Measurements from ENCODE around the gene ACSBG1.

Gene ACSBG1, protein sequence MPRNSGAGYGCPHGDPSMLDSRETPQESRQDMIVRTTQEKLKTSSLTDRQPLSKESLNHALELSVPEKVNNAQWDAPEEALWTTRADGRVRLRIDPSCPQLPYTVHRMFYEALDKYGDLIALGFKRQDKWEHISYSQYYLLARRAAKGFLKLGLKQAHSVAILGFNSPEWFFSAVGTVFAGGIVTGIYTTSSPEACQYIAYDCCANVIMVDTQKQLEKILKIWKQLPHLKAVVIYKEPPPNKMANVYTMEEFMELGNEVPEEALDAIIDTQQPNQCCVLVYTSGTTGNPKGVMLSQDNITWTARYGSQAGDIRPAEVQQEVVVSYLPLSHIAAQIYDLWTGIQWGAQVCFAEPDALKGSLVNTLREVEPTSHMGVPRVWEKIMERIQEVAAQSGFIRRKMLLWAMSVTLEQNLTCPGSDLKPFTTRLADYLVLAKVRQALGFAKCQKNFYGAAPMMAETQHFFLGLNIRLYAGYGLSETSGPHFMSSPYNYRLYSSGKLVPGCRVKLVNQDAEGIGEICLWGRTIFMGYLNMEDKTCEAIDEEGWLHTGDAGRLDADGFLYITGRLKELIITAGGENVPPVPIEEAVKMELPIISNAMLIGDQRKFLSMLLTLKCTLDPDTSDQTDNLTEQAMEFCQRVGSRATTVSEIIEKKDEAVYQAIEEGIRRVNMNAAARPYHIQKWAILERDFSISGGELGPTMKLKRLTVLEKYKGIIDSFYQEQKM

DNA sequence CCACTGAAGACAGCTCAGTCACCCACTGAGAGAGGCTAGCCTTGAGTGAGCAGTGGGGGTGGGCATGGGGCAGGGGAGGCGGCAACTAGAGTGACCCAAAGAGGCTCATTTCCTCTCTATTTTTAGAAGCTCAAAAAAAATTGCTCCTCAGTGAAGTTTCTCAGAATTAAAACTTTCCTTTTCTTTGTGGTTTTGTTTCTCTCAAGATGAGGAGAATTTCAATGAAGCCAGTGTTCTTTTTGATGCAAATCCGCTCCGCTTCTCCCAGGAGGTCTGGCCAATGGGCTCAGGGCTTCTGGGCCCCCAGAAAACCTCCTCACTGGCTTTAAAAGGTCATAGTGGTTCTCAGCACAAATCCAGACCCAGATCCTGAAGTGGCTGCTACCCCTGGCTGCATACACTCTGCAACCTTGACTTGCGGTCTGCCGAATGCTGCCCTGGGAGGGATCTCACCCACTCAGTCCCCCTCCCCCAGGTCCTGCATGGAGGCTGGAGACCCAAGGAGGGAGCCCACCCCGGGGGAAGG lies at the start of gene ACSBG1:
TSS of gene ACSBG1 (minus strand) at position 51 of the 526 bp plus-strand sequence. CDS start 64 bp downstream, outside the sequence.
- no peak within 1 kb of the TSS for H3K4me3 ChIP-seq (ENCODE audit: low read depth, low read length)
- no peak for DNase-seq (ENCODE audit: low read depth)
- TF ChIP-seq, protein P1, sequence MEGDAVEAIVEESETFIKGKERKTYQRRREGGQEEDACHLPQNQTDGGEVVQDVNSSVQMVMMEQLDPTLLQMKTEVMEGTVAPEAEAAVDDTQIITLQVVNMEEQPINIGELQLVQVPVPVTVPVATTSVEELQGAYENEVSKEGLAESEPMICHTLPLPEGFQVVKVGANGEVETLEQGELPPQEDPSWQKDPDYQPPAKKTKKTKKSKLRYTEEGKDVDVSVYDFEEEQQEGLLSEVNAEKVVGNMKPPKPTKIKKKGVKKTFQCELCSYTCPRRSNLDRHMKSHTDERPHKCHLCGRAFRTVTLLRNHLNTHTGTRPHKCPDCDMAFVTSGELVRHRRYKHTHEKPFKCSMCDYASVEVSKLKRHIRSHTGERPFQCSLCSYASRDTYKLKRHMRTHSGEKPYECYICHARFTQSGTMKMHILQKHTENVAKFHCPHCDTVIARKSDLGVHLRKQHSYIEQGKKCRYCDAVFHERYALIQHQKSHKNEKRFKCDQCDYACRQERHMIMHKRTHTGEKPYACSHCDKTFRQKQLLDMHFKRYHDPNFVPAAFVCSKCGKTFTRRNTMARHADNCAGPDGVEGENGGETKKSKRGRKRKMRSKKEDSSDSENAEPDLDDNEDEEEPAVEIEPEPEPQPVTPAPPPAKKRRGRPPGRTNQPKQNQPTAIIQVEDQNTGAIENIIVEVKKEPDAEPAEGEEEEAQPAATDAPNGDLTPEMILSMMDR (IDR thresholded peaks at IDR 0.05; ENCODE audit: low read depth, low read length, missing control alignments): no peak

DNA sequence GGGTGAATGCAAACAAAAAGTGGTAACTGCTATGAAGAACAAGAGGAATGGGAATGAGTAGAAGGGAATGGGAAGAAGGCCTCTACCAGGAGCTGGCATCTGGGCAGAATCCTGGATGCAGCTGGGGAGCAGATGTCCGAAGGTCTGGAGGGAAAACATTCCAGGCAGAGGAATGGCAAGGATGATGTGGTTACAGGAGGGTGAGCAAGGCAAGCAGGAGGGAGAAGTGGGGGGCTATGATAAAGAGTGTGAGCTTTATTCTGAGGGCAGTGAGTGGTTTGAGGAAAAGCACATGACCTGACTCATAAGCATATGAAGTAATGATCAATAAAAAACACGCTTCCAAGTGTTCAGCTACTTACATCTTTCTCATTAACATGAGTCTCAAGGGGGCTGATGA lies 48.0 kb upstream of the ACSBG1 start:
- H3K4me3 ChIP-seq (ENCODE audit: low read depth, low read length): no peak overlapping the region
- no peak for DNase-seq (ENCODE audit: low read depth)
- TF ChIP-seq, protein P1 (IDR thresholded peaks at IDR 0.05; ENCODE audit: low read depth, low read length, missing control alignments): no peak

DNA sequence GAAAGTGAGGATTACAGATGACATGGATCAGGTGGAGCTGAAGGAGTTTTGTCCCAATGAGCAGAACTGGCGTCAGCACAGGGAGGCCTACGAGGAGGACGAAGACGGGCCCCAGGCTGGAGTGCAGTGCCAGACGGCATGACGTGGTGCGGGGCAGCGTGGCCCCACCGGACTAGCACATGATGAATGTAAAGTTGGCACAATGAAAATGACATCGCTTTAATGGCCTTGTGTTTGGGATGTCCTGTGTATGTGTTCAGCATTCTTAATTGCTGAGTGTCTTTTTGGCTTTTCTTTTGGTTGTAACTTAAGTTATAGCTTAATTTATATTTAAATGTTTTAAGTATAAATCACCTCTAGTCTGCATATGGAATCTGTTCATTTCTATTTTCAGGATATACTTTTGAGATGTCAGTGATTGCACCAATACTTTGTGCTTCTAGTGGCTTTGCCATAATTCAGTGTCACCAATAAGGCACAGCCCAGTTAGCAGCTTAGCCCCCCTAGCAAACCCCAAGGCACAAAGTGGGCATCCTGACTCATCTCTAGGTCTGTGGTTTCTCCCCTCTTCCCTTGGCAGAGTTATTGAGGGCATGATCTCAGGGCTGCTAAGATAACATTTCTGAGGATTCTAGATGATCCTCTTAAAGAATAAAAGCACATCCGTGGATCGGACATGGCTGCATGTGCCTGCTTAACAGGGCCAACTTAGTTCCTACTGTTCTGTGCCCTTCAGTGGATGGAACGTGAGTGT lies 46.1 kb upstream of the ACSBG1 start:
- no peak overlapping the region for H3K4me3 ChIP-seq (ENCODE audit: low read depth, low read length)
- no peak for DNase-seq (ENCODE audit: low read depth)
- TF ChIP-seq, protein P1 (IDR thresholded peaks at IDR 0.05; ENCODE audit: low read depth, low read length, missing control alignments): no peak

DNA sequence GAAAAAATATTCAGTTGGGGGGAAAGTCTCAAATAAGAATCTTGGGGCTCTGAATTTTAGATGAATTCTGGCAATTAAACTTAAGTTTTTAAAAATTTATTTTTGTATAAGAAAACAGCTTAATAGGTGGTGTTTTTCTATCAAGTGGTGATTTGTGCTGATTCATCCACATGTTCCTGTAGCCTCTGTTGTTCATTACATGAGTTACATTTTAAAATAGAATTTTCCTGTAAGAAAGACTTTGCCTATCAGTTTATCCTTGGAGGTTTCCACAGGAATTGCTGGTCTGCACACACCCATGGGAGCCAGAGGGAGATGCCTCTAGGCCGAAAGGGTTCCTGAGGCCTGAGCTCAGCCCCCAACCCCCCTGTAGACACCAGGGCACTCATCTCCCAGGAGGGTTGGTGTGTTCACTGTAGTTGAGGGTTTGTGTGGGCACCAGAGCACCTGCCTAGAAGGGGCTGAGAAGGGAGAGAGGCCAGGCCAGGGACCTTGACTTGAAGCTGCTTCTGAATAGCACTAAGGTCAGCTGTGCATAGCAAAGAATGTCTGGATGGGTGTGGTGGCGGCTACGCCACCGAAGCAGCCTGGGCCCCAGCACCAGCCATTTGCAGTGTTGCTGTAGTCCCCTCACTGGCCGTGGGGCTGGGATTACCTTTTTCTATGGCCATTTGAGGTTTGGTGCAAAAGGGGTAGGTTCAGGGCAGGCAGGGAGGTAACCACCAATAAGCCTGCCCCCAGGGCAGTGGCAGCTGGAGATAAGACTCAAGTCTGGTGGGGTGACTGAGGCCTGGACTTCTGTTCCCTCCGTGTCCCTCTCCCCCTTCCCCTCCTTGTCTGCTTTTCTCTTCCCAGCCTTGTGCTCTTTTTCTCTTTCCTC lies 41.9 kb upstream of the ACSBG1 start:
- TF ChIP-seq, protein P1 (IDR thresholded peaks at IDR 0.05; ENCODE audit: low read depth, low read length, missing control alignments): no peak
- no peak for DNase-seq (ENCODE audit: low read depth)
- no peak overlapping the region for H3K4me3 ChIP-seq (ENCODE audit: low read depth, low read length)

DNA sequence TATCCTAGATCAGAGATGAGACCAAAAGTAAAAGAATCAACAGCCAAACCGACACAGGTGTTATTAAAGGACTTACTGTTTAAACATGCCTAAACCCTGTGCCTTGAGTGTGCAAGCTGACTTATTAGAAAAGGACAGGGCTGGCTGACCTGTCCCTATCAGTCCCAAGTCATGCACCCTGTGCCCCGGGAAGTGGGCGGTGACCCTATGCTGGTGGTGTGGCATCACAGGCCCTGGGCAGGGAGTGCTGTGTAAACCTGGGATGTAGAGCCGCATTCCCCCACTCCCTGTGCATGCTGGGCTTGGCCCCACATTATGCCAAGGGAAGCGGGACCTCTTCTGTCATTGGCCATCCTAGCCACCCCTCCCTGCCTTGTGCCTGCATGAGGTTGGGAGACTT lies 40.6 kb upstream of the ACSBG1 start:
- TF ChIP-seq, protein P1 (IDR thresholded peaks at IDR 0.05; ENCODE audit: low read depth, low read length, missing control alignments): no peak
- H3K4me3 ChIP-seq (ENCODE audit: low read depth, low read length): no peak overlapping the region
- DNase-seq (ENCODE audit: low read depth): no peak

DNA sequence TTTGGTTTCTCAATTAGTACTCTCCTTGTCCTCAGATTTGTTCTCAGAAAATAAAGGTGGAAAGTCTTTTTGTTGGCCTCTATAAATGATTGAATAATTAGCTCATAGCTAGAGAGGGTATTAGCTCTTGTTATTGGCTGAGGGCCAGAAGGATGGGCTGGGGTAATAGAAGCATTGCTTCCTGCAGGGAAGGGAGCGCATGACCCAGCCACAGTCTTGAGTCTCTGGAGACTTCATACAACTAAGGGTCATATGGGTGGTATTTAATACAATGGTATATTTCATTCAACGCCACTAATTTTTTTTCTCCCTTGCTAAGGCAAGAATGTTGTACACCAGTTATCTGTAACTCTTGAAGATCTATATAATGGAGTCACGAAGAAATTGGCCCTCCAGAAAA lies 38.4 kb upstream of the ACSBG1 start:
- TF ChIP-seq, protein P1 (IDR thresholded peaks at IDR 0.05; ENCODE audit: low read depth, low read length, missing control alignments): no peak
- no peak for DNase-seq (ENCODE audit: low read depth)
- H3K4me3 ChIP-seq (ENCODE audit: low read depth, low read length): no peak overlapping the region

Measured in GM12864 (cell line).